ENCODE measurements around the gene PRPF19.

PRPF19 gene

GRCh38 chr11:60906132-60906972 lies at the start of gene PRPF19:
Gene PRPF19, minus strand, starts transcription at chr11:60906585. Its CDS starts 203 bp downstream, at chr11:60906382.
- peak; percentile 98 for DNase-seq

- DNase-seq = peak; percentile 56
Observed at GRCh38 chr11:60955571-60955970, 49.2 kb upstream of the PRPF19 start.

GRCh38 chr11:60954421-60954820 lies 48.0 kb upstream of the PRPF19 start:
- DNase-seq = peak; percentile 74

- DNase-seq = peak; percentile 76
Observed at GRCh38 chr11:60953781-60954180, 47.4 kb upstream of the PRPF19 start.

GRCh38 chr11:60952742-60953170 lies 46.4 kb upstream of the PRPF19 start:
- no peak for DNase-seq

- DNase-seq = peak; percentile 87
Observed at GRCh38 chr11:60951904-60952741, 45.7 kb upstream of the PRPF19 start, which contains the start of gene SLC15A3. Gene SLC15A3, minus strand, starts transcription at chr11:60952176. Its CDS starts 625 bp downstream, at chr11:60951551.

- DNase-seq = no peak
Observed at GRCh38 chr11:60951606-60951903, 45.2 kb upstream of the PRPF19 start.

- no peak for DNase-seq
Observed at GRCh38 chr11:60950933-60951605, 44.7 kb upstream of the PRPF19 start.

GRCh38 chr11:60950024-60950423 lies 43.6 kb upstream of the PRPF19 start:
- DNase-seq = no peak

GRCh38 chr11:60948250-60948649 lies 41.9 kb upstream of the PRPF19 start:
- no peak for DNase-seq

- no peak for DNase-seq
Observed at GRCh38 chr11:60947700-60948099, 41.3 kb upstream of the PRPF19 start.

GRCh38 chr11:60946601-60947264 lies 40.3 kb upstream of the PRPF19 start:
- no peak for DNase-seq

- DNase-seq = no peak
Observed at GRCh38 chr11:60945295-60945667, 38.9 kb upstream of the PRPF19 start.

GRCh38 chr11:60944490-60945294 lies 38.3 kb upstream of the PRPF19 start:
- DNase-seq = no peak

- no peak for DNase-seq
Observed at GRCh38 chr11:60942970-60943565, 36.7 kb upstream of the PRPF19 start.

- no peak for DNase-seq
Observed at GRCh38 chr11:60942219-60942618, 35.8 kb upstream of the PRPF19 start.

- DNase-seq = no peak
Observed at GRCh38 chr11:60941371-60942119, 35.2 kb upstream of the PRPF19 start.

GRCh38 chr11:60939855-60940254 lies 33.5 kb upstream of the PRPF19 start:
- no peak for DNase-seq

- DNase-seq = no peak
Observed at GRCh38 chr11:60939301-60939700, 32.9 kb upstream of the PRPF19 start.

- DNase-seq = no peak
Observed at GRCh38 chr11:60938500-60938899, 32.1 kb upstream of the PRPF19 start.

GRCh38 chr11:60937811-60938210 lies 31.4 kb upstream of the PRPF19 start:
- no peak for DNase-seq

Data from CD4-positive, alpha-beta T cell treated with Interleukin-15 for 1 hour (primary cell).